Smooth muscle cell (in vitro differentiated cells): ENCODE measurements around the gene COL4A2. TPM values are rescaled to one million over a fixed set of nuclear protein-coding genes. Genes with fewer than 3 reads are reported as not detected.

Experiments
- DNase-seq: peaks from one replicate; lab custom pipeline; 2025; ENCODE audit not compliant: unreplicated experiment; lab: John Stamatoyannopoulos, UW
- H2AFZ ChIP-seq: fragments of 200-600 bp; sonication (generic); 2 replicates; pipeline ENCODE4 v1.6.0; 2016; ENCODE audit warnings: antibody characterized with exemption, low read depth, mild to moderate bottlenecking
- H3F3A ChIP-seq: fragments of 200-600 bp; sonication (generic); 2 replicates; pipeline ENCODE4 v1.6.0; 2017; ENCODE audit warnings: antibody characterized with exemption, low read depth
- H3K27ac ChIP-seq: fragments of 200-600 bp; sonication (generic); 2 replicates; pipeline ENCODE4 v1.5.1; 2016; ENCODE audit warnings: low read depth, mild to moderate bottlenecking
- H3K27me3 ChIP-seq: fragments of 200-600 bp; sonication (generic); 2 replicates; pipeline ENCODE4 v1.6.1; 2016; ENCODE audit warnings: low read depth, mild to moderate bottlenecking
- H3K36me3 ChIP-seq: fragments of 200-600 bp; sonication (generic); 2 replicates; pipeline ENCODE4 v1.5.1; 2016; ENCODE audit warnings: low read depth
- H3K4me1 ChIP-seq: fragments of 200-600 bp; sonication (generic); 2 replicates; pipeline ENCODE4 v1.5.1; 2016; ENCODE audit warnings: low read depth
- H3K4me2 ChIP-seq: fragments of 200-600 bp; sonication (generic); 2 replicates; pipeline ENCODE4 v1.6.0; 2016; ENCODE audit warnings: mild to moderate bottlenecking
- H3K4me3 ChIP-seq: fragments of 200-600 bp; sonication (generic); 2 replicates; pipeline ENCODE4 v1.5.1; 2016; ENCODE audit warnings: mild to moderate bottlenecking
- H3K79me2 ChIP-seq: fragments of 200-600 bp; sonication (generic); 2 replicates; pipeline ENCODE4 v1.6.0; 2016; ENCODE audit warnings: low read depth, mild to moderate bottlenecking
- H3K9ac ChIP-seq: fragments of 200-600 bp; sonication (generic); 2 replicates; pipeline ENCODE4 v1.6.0; 2016; ENCODE audit warnings: low read depth
- H3K9me3 ChIP-seq: fragments of 200-600 bp; sonication (generic); replicated peaks from 2 replicates; pipeline ENCODE4 v1.5.1; 2016; ENCODE audit warnings: low read depth
- H4K20me1 ChIP-seq: fragments of 200-600 bp; sonication (generic); 2 replicates; pipeline ENCODE4 v1.6.0; 2016; ENCODE audit warnings: low read depth
- CTCF ChIP-seq: fragments of 200-600 bp; sonication (generic); IDR thresholded peaks from 2 replicates; pipeline ENCODE4 v1.5.1; 2017; ENCODE audit warnings: borderline replicate concordance, mild to moderate bottlenecking, antibody characterized with exemption; ENCODE audit not compliant: insufficient read depth, poor library complexity, severe bottlenecking
- WGBS: methylation state at CpG from one replicate; pipeline ENCODE4 v1.1.7; 2016; ENCODE audit warnings: low lambda C conversion rate; 5-methylcytosine and 5-hydroxymethylcytosine counted together
- polyA plus RNA-seq: library from polyadenylated mRNA; unstranded; fragments of >200 nt; fragmentation: Nextera tagmentation; extraction: Ambion mirVana; gene quantifications from 2 replicates; pipeline ENCODE4 v1.2.1, GENCODE V29; 2016
- total RNA-seq: library from RNA; depleted of rRNA; stranded (reverse); fragments of >200 nt; gene quantifications from 2 replicates; pipeline ENCODE4 v1.2.3, GENCODE V29; 2014

COL4A2 gene
- total and polyA plus RNA-seq, 2 experiments from 2014 or later = 1,456 to 2,786 TPM

DNA sequence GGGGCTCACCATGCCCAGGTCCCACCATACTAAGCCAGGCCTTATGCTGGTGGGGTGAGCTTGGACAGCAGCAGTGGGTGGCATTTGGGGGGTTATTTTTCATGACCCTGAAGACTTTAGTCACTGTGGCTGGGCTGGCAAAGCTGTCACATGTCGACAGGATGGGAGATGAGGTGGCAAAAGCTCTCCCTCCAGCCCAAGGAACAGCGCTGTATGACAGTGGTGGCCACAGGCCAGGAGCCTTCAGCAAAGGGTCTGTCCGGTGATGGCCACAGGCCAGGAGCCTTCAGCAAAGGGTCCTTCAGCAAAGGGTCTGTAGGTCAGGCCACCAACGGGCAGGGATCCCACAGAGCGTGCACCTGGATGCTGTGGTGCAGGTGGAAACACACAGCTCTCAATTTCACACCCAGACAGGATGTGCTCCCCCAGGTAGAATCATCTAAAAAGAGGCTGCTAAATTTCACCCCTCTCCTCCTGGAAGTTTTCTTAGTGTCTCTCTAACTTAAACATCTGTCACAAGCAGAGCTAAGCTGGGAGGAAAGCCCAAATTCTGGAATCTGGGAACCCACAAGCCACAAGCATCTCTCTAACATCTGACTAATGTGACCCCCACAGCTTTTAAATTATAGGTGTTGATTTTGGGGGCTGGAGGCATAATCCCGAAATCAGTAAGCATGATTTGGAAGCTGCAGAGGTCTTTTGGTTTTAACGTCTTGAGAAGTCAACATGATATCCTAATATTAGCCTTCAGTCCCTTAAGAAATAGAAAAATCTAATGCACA, 23.2 kb upstream of the COL4A2 start:
- Histone ChIP-seq H3K9ac (no peak overlapping the region), H3K36me3 (no peaks in the 10 kb centered on the region), H2AFZ (no peak overlapping the region), H3F3A (peaks cover 65% of the 10 kb centered on the region), H3K4me1 (peaks cover 15% of the 10 kb centered on the region), H3K4me3 (no peak overlapping the region), H3K79me2 (peaks cover 96% of the 10 kb centered on the region), H4K20me1 (peaks cover 100% of the 10 kb centered on the region), H3K9me3 (no peaks in the 10 kb centered on the region), H3K27me3 (no peaks in the 10 kb centered on the region), H3K27ac (peak overlapping the region; percentile 81), H3K4me2 (peak overlapping the region; percentile 12)
- no peak for TF ChIP-seq CTCF
- DNase-seq = no peak
- WGBS = 82% methylated on average over 7 of the region's 7 CpGs

GRCh38 chr13:110284779-110285484, 22.2 kb upstream of the COL4A2 start:
- TF ChIP-seq CTCF = no peak
- peak overlapping the region; percentile 81 for H3K27ac ChIP-seq
- peak overlapping the region; percentile 32 for H3K4me2 ChIP-seq
- H3K9ac ChIP-seq = no peak overlapping the region
- no peak overlapping the region for H2AFZ ChIP-seq
- H3K79me2 ChIP-seq = peaks cover 96% of the 10 kb centered on the region
- no peaks in the 10 kb centered on the region for H3K36me3 ChIP-seq
- peaks cover 15% of the 10 kb centered on the region for H3K4me1 ChIP-seq
- WGBS = 52% methylated on average over 11 of the region's 11 CpGs
- H3K4me3 ChIP-seq = no peak overlapping the region
- DNase-seq = no peak
- no peaks in the 10 kb centered on the region for H3K9me3 ChIP-seq
- H4K20me1 ChIP-seq = peaks cover 100% of the 10 kb centered on the region
- no peaks in the 10 kb centered on the region for H3K27me3 ChIP-seq
- H3F3A ChIP-seq = peaks cover 60% of the 10 kb centered on the region

DNA sequence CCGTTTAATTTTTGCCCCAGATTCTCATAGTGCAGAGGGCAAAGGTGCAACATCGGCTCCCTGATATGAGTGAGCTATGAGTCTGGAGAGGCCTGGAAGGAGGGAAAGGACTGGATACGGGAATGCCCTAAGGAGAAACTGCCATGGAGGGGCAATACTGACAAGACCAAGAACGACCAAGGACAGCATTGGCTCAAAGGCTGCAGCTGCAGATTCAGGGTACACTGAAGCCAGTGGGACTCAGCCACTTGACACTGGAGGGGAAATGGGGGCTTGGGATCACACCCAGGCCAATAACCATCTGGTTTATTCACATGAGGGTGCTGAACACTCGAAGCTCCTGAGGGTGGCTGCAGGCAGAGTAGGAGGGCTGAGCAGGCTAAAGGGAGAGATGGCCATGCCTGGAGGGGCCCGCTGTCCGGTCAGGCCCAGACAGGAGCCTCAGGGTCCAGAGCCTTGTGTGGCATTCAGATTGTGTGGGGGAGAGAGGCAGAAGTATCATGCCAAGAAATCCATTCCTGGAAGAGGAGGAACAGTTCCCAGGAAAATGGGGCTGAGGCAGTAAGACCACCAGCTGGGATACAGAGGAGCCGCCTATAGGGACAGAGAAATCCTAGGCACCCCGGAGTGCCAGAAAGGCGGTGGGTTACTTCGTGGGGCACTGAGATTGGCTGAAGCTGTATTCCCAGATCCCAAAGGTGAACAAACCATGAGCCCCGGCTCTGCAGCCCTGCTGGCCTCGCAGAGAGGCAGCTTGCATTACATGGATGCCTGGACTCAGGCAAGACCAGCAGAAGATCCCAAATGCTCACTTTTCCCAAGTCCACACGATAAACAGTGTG, 20.9 kb upstream of the COL4A2 start:
- Histone ChIP-seq H3K4me1 (peaks cover 15% of the 10 kb centered on the region), H3K36me3 (no peaks in the 10 kb centered on the region), H3K4me2 (peak overlapping the region; percentile 32), H3K9ac (no peak overlapping the region), H3K27ac (peak overlapping the region; percentile 81), H2AFZ (no peak overlapping the region), H4K20me1 (peaks cover 100% of the 10 kb centered on the region), H3K4me3 (no peak overlapping the region), H3K9me3 (no peaks in the 10 kb centered on the region), H3F3A (peaks cover 52% of the 10 kb centered on the region), H3K79me2 (peaks cover 96% of the 10 kb centered on the region), H3K27me3 (no peaks in the 10 kb centered on the region)
- DNase-seq = no peak
- TF ChIP-seq CTCF = no peak
- WGBS = 79% methylated on average over 13 of the region's 14 CpGs
